ENCODE results near the gene RNU6-9.

Gene RNU6-9

GRCh38 chr19:863315-863620 lies 30.0 kb upstream of the RNU6-9 start:
- TF ChIP-seq CSRNP3 (CRISPR knock-in tag; IDR thresholded peaks at IDR 0.05) (no peak), ZC3H10 (CRISPR knock-in tag; IDR thresholded peaks at IDR 0.05) (no peak), RARB (CRISPR knock-in tag; IDR thresholded peaks at IDR 0.05) (no peak), CREB5 (CRISPR knock-in tag; IDR thresholded peaks at IDR 0.05; ENCODE audit: low read depth) (no peak), ARNTL (CRISPR knock-in tag; IDR thresholded peaks at IDR 0.05; ENCODE audit: borderline replicate concordance, low read depth) (no peak), POU6F1 (CRISPR knock-in tag; IDR thresholded peaks at IDR 0.05; ENCODE audit: borderline replicate concordance, low read depth) (no peak), PPARA (CRISPR knock-in tag; IDR thresholded peaks at IDR 0.05; ENCODE audit: borderline replicate concordance) (no peak)
- ATAC-seq = no peak

- ATAC-seq = no peak
- no peak for TF ChIP-seq TSHZ2 (CRISPR knock-in tag; IDR thresholded peaks at IDR 0.05)
- TF ChIP-seq PPARA (CRISPR knock-in tag; IDR thresholded peaks at IDR 0.05; ENCODE audit: borderline replicate concordance) = no peak
- TF ChIP-seq CSDC2 (CRISPR knock-in tag; IDR thresholded peaks at IDR 0.05) = no peak
Measured at GRCh38 chr19:866769-867300, 26.4 kb upstream of the RNU6-9 start.

GRCh38 chr19:867301-867793 lies 25.9 kb upstream of the RNU6-9 start:
- ATAC-seq = no peak
- TF ChIP-seq RARB (CRISPR knock-in tag; IDR thresholded peaks at IDR 0.05) (no peak), ZFP3 (CRISPR knock-in tag; IDR thresholded peaks at IDR 0.05) (no peak), ZNF8 (CRISPR knock-in tag; IDR thresholded peaks at IDR 0.05) (no peak), ZFP30 (CRISPR knock-in tag; IDR thresholded peaks at IDR 0.05) (no peak)

GRCh38 chr19:867855-868457 lies 25.3 kb upstream of the RNU6-9 start:
- ATAC-seq = no peak
- TF ChIP-seq ZNF8 (CRISPR knock-in tag; IDR thresholded peaks at IDR 0.05) (no peak), ZFP3 (CRISPR knock-in tag; IDR thresholded peaks at IDR 0.05) (no peak), BACH2 (CRISPR knock-in tag; IDR thresholded peaks at IDR 0.05; ENCODE audit: borderline replicate concordance) (no peak), SNAI2 (CRISPR knock-in tag; IDR thresholded peaks at IDR 0.05) (no peak), ZNF70 (CRISPR knock-in tag; IDR thresholded peaks at IDR 0.05) (no peak), ARNTL (CRISPR knock-in tag; IDR thresholded peaks at IDR 0.05; ENCODE audit: borderline replicate concordance, low read depth) (no peak), TOX (CRISPR knock-in tag; IDR thresholded peaks at IDR 0.05; ENCODE audit: borderline replicate concordance) (no peak), TCF4 (CRISPR knock-in tag; IDR thresholded peaks at IDR 0.05; ENCODE audit: borderline replicate concordance) (no peak), PATZ1 (CRISPR knock-in tag; IDR thresholded peaks at IDR 0.05; ENCODE audit: borderline replicate concordance) (no peak), OSR1 (CRISPR knock-in tag; IDR thresholded peaks at IDR 0.05) (no peak), CREB5 (CRISPR knock-in tag; IDR thresholded peaks at IDR 0.05; ENCODE audit: low read depth) (no peak)

All from SK-N-SH treated with all-trans-retinoic acid at 6 μM for 48 hours (cell line).